NCI-H146 treated with DMSO at 0.1 percent for 48 hours (cell line): ENCODE measurements around the gene VDR.

Experiments used
- DNase-seq: peaks from one replicate; lab custom pipeline; 2025; ENCODE audit not compliant: unreplicated experiment; lab: John Stamatoyannopoulos, UW

The VDR gene

GRCh38 chr12:47800582-47800981, 104.2 kb downstream of the VDR start:
- DNase-seq: no peak

- DNase-seq: peak; percentile 27
These were observed 105.3 kb downstream of the VDR start for GRCh38 chr12:47799357-47799955.

- DNase-seq: no peak
These were observed 106.3 kb downstream of the VDR start for GRCh38 chr12:47798382-47798948.

GRCh38 chr12:47797441-47797840, 107.4 kb downstream of the VDR start:
- DNase-seq: no peak

- DNase-seq: no peak
These were observed 108.9 kb downstream of the VDR start for GRCh38 chr12:47795814-47796411.

DNA sequence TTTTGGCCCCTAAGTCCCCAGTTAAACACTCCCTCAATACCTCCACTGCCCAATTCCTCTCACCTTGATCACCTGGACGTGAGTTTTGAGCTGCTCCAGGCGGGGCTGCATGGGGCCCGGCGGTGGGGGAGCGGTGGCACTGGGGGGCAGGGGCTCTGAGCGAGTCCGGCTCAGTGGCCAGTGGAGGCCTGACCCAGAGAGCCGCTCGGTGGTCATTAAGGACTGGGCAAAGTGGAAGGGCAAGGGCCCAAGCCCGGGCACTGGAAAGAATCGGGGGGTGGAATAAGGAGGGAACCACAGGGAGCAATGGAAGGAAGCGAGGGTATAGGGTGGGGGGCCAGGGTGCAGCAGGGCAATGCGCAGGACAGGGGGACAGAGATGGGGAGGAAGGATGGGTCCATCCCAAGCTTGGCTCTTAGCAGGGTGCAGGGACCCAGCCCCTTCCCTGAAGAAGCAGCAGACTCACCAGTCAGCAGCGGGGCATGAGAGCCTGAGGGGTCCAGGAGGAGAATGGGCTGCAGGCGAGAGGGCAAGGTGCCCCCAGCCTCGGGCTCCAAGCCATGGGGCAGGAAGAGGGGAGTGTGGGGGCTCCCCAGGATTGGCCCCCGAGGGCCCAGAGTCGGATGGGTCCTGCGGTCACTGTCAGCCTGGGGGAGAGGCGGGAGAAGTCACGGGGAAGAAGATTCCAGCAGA, 109.5 kb downstream of the VDR start:
- no peak for DNase-seq

GRCh38 chr12:47794679-47795078, 110.1 kb downstream of the VDR start:
- no peak for DNase-seq

DNA sequence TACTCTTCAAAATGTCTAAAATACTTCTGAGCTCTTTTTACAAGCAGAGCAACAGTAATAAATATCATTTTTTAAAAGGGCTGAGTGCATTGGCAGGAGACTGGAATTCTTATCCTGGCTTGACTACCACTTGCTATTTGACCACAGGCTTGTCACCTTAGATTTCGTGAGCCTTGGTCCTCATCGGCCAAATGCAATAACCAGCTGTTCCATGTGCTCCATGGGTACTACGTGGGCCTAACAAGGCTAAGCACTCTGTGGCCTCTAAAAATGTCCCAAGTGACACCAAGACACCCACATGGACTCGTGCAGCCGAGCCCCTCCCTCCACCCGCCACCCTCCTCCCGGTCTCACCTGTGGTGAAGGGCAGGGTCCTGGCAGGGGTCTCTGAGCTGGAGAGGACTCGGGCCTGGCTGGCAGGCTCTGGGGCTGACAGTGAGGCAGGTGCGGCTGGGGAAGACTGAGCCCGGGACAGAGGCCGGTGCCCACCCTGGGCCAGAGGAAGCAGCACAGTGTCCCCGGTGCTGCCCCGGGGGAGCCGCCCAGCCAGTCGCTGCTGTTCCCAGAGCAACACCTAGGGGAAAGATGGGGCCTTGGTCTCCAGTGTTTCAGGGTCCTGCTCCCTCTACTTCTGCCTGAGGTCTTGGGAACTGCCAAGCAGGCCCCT, 111.6 kb downstream of the VDR start:
- no peak for DNase-seq

DNA sequence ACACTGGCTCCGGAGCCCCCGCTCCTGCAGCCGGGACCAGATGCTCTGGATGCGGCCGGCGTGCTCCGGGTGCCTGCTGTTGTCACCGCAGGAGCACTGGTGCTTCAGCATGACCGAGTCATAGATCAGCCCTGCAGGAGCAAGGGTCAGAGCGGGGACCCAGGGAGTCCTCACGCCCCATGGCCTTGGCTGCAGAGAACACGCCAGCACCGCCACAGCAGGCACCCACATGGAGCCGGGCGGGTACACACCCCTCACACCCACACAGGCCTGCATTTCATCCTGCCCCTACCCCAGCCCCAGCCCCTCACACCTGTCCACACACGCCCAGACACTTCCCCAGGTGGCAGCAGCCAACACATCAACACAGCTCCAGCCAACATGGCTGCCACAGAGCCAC, 112.9 kb downstream of the VDR start:
- no peak for DNase-seq
